ENCODE measurements around the gene ODC1.

Gene ODC1

GRCh38 chr2:10402653-10403215 is 45.4 kb downstream of the ODC1 start:
- in situ Hi-C loops (cut with HindIII; ENCODE audit: low sequenced_read_pairs) = no loop called here

- in situ Hi-C loops (cut with HindIII; ENCODE audit: low sequenced_read_pairs) = no loop called here
Observed at GRCh38 chr2:10402062-10402585, 46.0 kb downstream of the ODC1 start.

GRCh38 chr2:10400978-10401951 is 46.9 kb downstream of the ODC1 start:
- in situ Hi-C loops (cut with HindIII; ENCODE audit: low sequenced_read_pairs) = no loop called here

- in situ Hi-C loops (cut with HindIII; ENCODE audit: low sequenced_read_pairs) = no loop called here
Observed at GRCh38 chr2:10400568-10400977, 47.6 kb downstream of the ODC1 start.

GRCh38 chr2:10400002-10400401 is 48.1 kb downstream of the ODC1 start:
- in situ Hi-C loops (cut with HindIII; ENCODE audit: low sequenced_read_pairs) = no loop called here

DNA sequence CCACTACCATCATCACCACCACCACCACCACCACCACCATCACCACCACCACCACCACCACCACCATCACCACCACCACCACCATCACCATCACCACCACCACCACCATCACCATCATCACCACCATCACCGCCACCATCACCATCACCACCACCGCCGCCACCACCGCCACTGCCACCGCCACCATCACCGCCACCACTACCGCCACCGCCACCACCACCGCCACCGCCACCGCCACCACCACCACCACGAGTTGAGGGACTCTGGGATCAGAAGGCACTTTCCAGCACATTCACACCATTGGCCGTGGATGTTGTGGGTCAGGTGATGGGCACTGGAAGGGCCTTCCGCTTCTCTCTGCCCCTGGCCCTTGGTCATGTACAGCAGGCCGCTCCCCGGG is 48.8 kb downstream of the ODC1 start:
- in situ Hi-C loops (cut with HindIII; ENCODE audit: low sequenced_read_pairs) = no loop called here

- in situ Hi-C loops (cut with HindIII; ENCODE audit: low sequenced_read_pairs) = no loop called here
Observed at GRCh38 chr2:10398496-10398895, 49.6 kb downstream of the ODC1 start.

DNA sequence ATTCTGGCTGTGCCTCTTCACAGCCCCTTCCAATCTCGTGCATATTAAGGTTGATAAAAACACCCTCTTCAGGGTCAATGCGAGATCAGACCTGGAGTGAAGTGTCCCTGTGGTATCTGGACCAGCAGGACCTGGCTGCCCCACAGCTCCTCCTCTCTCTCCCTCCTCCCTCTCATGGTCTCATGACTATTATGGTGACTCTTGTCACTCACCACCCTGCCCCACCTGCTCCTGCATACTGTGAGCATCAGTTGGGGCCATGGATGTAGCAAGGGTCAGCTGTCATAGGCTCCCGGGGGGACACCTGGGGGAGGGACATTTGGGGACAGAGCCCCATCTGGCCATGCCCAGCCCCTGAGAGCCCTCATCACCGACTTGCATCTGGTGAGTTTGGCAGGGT is 50.2 kb downstream of the ODC1 start:
- in situ Hi-C loops (cut with HindIII; ENCODE audit: low sequenced_read_pairs) = no loop called here

GRCh38 chr2:10397297-10397875 is 50.7 kb downstream of the ODC1 start:
- in situ Hi-C loops (cut with HindIII; ENCODE audit: low sequenced_read_pairs) = no loop called here

GRCh38 chr2:10396464-10396863 is 51.7 kb downstream of the ODC1 start:
- in situ Hi-C loops (cut with HindIII; ENCODE audit: low sequenced_read_pairs) = no loop called here

- in situ Hi-C loops (cut with HindIII; ENCODE audit: low sequenced_read_pairs) = no loop called here
Observed at GRCh38 chr2:10395893-10396292, 52.2 kb downstream of the ODC1 start.

GRCh38 chr2:10393640-10393982 is 54.5 kb downstream of the ODC1 start:
- in situ Hi-C loops (cut with HindIII; ENCODE audit: low sequenced_read_pairs) = no loop called here

GRCh38 chr2:10392951-10393639 is 55.0 kb downstream of the ODC1 start:
- in situ Hi-C loops (cut with HindIII; ENCODE audit: low sequenced_read_pairs) = no loop called here

GRCh38 chr2:10392548-10392947 is 55.6 kb downstream of the ODC1 start:
- in situ Hi-C loops (cut with HindIII; ENCODE audit: low sequenced_read_pairs) = no loop called here

- in situ Hi-C loops (cut with HindIII; ENCODE audit: low sequenced_read_pairs) = no loop called here
Observed at GRCh38 chr2:10392100-10392499, 56.0 kb downstream of the ODC1 start.

DNA sequence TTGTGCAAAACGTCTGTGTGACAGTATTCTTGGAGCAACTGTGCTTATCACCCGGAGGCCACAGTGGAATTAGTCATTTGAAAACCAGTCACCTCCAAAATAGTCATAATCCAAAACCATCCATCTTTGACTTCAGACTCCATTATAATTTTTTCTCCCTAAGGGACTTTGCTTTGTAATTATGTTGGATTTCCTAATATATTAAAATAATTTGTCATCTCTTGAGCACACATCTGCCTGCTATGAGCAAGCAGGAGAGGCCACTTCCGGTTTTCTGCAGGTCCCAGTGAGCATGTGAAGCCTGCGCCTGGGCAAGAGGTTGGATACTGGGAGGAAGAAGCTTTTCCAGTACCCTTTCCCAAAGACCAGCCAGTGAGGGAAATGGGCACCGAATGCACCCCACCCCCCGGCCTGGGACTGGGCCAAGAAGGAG is 57.7 kb downstream of the ODC1 start:
- in situ Hi-C loops (cut with HindIII; ENCODE audit: low sequenced_read_pairs) = no loop called here

Data from DLD1 (cell line).